ENCODE measurements around the gene CCNC. TPM values are rescaled to one million over a fixed set of nuclear protein-coding genes. Genes with fewer than 3 reads are reported as not detected.
A peak's percentile ranks its signal among the peaks of the same experiment; 100 is the strongest.

Gene CCNC
- total and polyA plus RNA-seq, 2 of the 13 experiments (the other 11 are each of a cell fraction or from before 2014, with no cell fraction given) = 69.6 to 141 TPM

GRCh38 chr6:99568103-99568933, at the start of gene CCNC (continued):
- TF ChIP-seq SRSF4 (IDR thresholded peaks at IDR 0.05; ENCODE audit: low read depth, low read length, poor library complexity, severe bottlenecking) (no peak), MYC (CRISPR knock-in tag; IDR thresholded peaks at IDR 0.05; ENCODE audit: borderline replicate concordance) (peak; percentile 78), MBD4 (IDR thresholded peaks at IDR 0.05; ENCODE audit: borderline replicate concordance, low read length) (no peak; the same call in 1 of the 2 replicates), SETDB1 (CRISPR knock-in tag; IDR thresholded peaks at IDR 0.05; ENCODE audit: borderline replicate concordance) (no peak), DPF2 (CRISPR knock-in tag; IDR thresholded peaks at IDR 0.05; ENCODE audit: borderline replicate concordance, low read depth) (no peak), MXD4 (CRISPR knock-in tag; IDR thresholded peaks at IDR 0.05) (peak; percentile 78), FOXJ3 (CRISPR knock-in tag; IDR thresholded peaks at IDR 0.05; ENCODE audit: borderline replicate concordance) (peak; percentile 71; the same call in 1 of the 2 replicates), NFE2 (CRISPR knock-in tag; IDR thresholded peaks at IDR 0.05) (no peak), PHF20 (CRISPR knock-in tag; IDR thresholded peaks at IDR 0.05) (peak; percentile 91), ZNF703 (CRISPR knock-in tag; IDR thresholded peaks at IDR 0.05; ENCODE audit: borderline replicate concordance) (no peak), IKZF4 (CRISPR knock-in tag; IDR thresholded peaks at IDR 0.05; ENCODE audit: borderline replicate concordance, low read depth, not compliant biosample characterization) (no peak), SRY (CRISPR knock-in tag; IDR thresholded peaks at IDR 0.05) (peak; percentile 60; the same call in 1 of the 2 replicates), ZNF839 (CRISPR knock-in tag; IDR thresholded peaks at IDR 0.05; ENCODE audit: borderline replicate concordance) (no peak; the same call in 1 of the 2 replicates), CSRNP1 (CRISPR knock-in tag; IDR thresholded peaks at IDR 0.05) (peak; percentile 90), ZNF264 (CRISPR knock-in tag; IDR thresholded peaks at IDR 0.05) (peak; percentile 90), ARNT (IDR thresholded peaks at IDR 0.05) (no peak), HOMEZ (CRISPR knock-in tag; IDR thresholded peaks at IDR 0.05; ENCODE audit: low read depth) (peak; percentile 96), EP300 (IDR thresholded peaks at IDR 0.05; ENCODE audit: low read depth in 2 of 2, low read length in 2 of 2) (peak in 1 of 2 experiments; percentile 38; a peak in 1 of 4 replicates), EP300 (CRISPR knock-in tag; IDR thresholded peaks at IDR 0.05; ENCODE audit: borderline replicate concordance) (0 out of 2 replicates have a peak, but pooled peaks have one; percentile 45), STAG1 (CRISPR knock-in tag; IDR thresholded peaks at IDR 0.05) (peak; percentile 20; the same call in 1 of the 2 replicates), MZF1 (CRISPR knock-in tag; IDR thresholded peaks at IDR 0.05; ENCODE audit: borderline replicate concordance) (no peak)
- TF ChIP-seq, protein P1, sequence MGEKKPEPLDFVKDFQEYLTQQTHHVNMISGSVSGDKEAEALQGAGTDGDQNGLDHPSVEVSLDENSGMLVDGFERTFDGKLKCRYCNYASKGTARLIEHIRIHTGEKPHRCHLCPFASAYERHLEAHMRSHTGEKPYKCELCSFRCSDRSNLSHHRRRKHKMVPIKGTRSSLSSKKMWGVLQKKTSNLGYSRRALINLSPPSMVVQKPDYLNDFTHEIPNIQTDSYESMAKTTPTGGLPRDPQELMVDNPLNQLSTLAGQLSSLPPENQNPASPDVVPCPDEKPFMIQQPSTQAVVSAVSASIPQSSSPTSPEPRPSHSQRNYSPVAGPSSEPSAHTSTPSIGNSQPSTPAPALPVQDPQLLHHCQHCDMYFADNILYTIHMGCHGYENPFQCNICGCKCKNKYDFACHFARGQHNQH (CRISPR knock-in tag; IDR thresholded peaks at IDR 0.05) = peak; percentile 95
